22Rv1 (cell line): ENCODE data around the gene ZNF675.

Source experiments
- ZFX ChIP-seq: fragments of 450-650 bp; IDR thresholded peaks from 2 replicates; pipeline ENCODE4 v1.6.1; 2017; ENCODE audit warnings: antibody characterized with exemption, borderline replicate concordance
- TF ChIP-seq, protein P1 (sequence below): fragments of 450-650 bp; IDR thresholded peaks from 2 replicates; pipeline ENCODE4 v1.5.1; 2017; ENCODE audit warnings: mild to moderate bottlenecking

GRCh38 chr19:23709347-23709746 is 22.3 kb upstream of the ZNF675 start:
- TF ChIP-seq, protein P1, sequence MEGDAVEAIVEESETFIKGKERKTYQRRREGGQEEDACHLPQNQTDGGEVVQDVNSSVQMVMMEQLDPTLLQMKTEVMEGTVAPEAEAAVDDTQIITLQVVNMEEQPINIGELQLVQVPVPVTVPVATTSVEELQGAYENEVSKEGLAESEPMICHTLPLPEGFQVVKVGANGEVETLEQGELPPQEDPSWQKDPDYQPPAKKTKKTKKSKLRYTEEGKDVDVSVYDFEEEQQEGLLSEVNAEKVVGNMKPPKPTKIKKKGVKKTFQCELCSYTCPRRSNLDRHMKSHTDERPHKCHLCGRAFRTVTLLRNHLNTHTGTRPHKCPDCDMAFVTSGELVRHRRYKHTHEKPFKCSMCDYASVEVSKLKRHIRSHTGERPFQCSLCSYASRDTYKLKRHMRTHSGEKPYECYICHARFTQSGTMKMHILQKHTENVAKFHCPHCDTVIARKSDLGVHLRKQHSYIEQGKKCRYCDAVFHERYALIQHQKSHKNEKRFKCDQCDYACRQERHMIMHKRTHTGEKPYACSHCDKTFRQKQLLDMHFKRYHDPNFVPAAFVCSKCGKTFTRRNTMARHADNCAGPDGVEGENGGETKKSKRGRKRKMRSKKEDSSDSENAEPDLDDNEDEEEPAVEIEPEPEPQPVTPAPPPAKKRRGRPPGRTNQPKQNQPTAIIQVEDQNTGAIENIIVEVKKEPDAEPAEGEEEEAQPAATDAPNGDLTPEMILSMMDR = no peak
- no peak for TF ChIP-seq ZFX
